H1 (cell line): ENCODE results near the gene VPS18. TPM values are rescaled to one million over a fixed set of nuclear protein-coding genes. Genes with fewer than 3 reads are reported as not detected.
A peak's percentile ranks its signal among the peaks of the same experiment; 100 is the strongest.

Source experiments
- ASH2L ChIP-seq: fragments of 200-600, 300-600 bp; sonication (generic); IDR thresholded peaks from one replicate; pipeline ENCODE4 v1.7.1; 2017; ENCODE audit warnings: low read length
- CHD7 ChIP-seq: fragments of 300-600 bp; sonication (generic); IDR thresholded peaks from 2 replicates; pipeline ENCODE4 v1.7.1; 2012; ENCODE audit warnings: low read length, moderate library complexity, mild to moderate bottlenecking, inconsistent platforms; ENCODE audit not compliant: insufficient replicate concordance
- GABPA ChIP-seq: IDR thresholded peaks from 2 replicates; pipeline ENCODE4 v1.6.1; 2011; ENCODE audit warnings: mild to moderate bottlenecking, low read length, moderate library complexity, borderline replicate concordance; ENCODE audit not compliant: insufficient read depth
- PHF8 ChIP-seq: fragments of 200-600 bp; sonication (generic); conservative IDR thresholded peaks from 2 replicates; pipeline ENCODE4 v1.7.1; 2012; ENCODE audit warnings: low read depth, mild to moderate bottlenecking, inconsistent platforms, low read length, moderate library complexity
- POU5F1 ChIP-seq: IDR thresholded peaks from 2 replicates; pipeline ENCODE4 v1.6.1; 2011; ENCODE audit warnings: low read depth, mild to moderate bottlenecking, low read length, moderate library complexity
- RNF2 ChIP-seq: fragments of 200-900, 300-1000 bp; sonication (generic); IDR thresholded peaks from 2 replicates; pipeline ENCODE4 v1.7.1; 2016; ENCODE audit warnings: borderline replicate concordance, low read depth, mild to moderate bottlenecking, antibody characterized with exemption, low read length; ENCODE audit not compliant: poor library complexity, severe bottlenecking; ENCODE audit errors: missing control alignments
- SP1 ChIP-seq: IDR thresholded peaks from 2 replicates; pipeline ENCODE4 v1.6.1; 2011; ENCODE audit warnings: low read depth, low read length
- TBP ChIP-seq: IDR thresholded peaks from 2 replicates; pipeline ENCODE4 v1.6.1; 2011; ENCODE audit warnings: low read depth, low read length, improper control_type of control experiment
- TCF12 ChIP-seq: IDR thresholded peaks from 2 replicates; pipeline ENCODE4 v1.6.1; 2011; ENCODE audit warnings: low read depth, mild to moderate bottlenecking, low read length
- polyA plus RNA-seq, 7 experiments: library from polyadenylated mRNA; depleted of rRNA in 3 of 7; stranded (reverse) in 5 of 7; unstranded in 2 of 7; fragments of >200 nt in 5 of 7; fragments of 200-250 nt in 2 of 7; gene quantifications; 1 replicate in 5 of 7; 2 replicates in 1 of 7; 4 replicates in 1 of 7; pipeline versions ENCODE4 v1.2.1 to v1.2.3, GENCODE V29; 2011 to 2013; ENCODE audit warnings: missing spikeins in 2 of 7, mixed read lengths in 2 of 7
- total RNA-seq: library from RNA; stranded (reverse); fragmentation: NEBNext Ultra II Directional; extraction: Animal tissue kit (Norgen Biotek cat#: 25700); gene quantifications from 2 replicates; pipeline ENCODE4 v1.2.1, GENCODE V29; 2021

Gene VPS18
- total and polyA plus RNA-seq, 2 of the 8 experiments (the other 6 are each of a cell fraction or from before 2014, with no cell fraction given): 28.9 to 32.7 TPM

GRCh38 chr15:40906091-40906990 is 12.1 kb downstream of the VPS18 start (continued):
- TF ChIP-seq CHD7 (no peak), TCF12 (peak; percentile 83; the same call in 1 of the 2 replicates), TBP (no peak; the same call in 1 of the 2 replicates), PHF8 (no peak), POU5F1 (no peak), ASH2L (peak; percentile 75), RNF2 (no peak), SP1 (no peak), GABPA (peak; percentile 66; the same call in 1 of the 2 replicates)
